GM21825 (cell line): Measurements from ENCODE around the gene C19orf53.
A peak's percentile ranks its signal among the peaks of the same experiment; 100 is the strongest.
"Not testable (repeated sequence)": the region's sequence is repeated elsewhere in the genome, so short reads cannot be mapped to it uniquely, and the experiment has no call there.

Experiments
- ATAC-seq: cut with Tn5 transposase; IDR thresholded peaks from one replicate; pipeline ENCODE4 v1.9.1; 2021; ENCODE audit warnings: mild to moderate bottlenecking, moderate library complexity; ENCODE audit not compliant: unreplicated experiment

Gene C19orf53

GRCh38 chr19:13763265-13763664 lies 11.0 kb upstream of the C19orf53 start:
- ATAC-seq: no peak

GRCh38 chr19:13764101-13764807 lies 10.0 kb upstream of the C19orf53 start, which contains the start of gene MRI1:
MRI1 (plus strand) TSS chr19:13764522; CDS start chr19:13764589, 67 bp downstream.
- no peak for ATAC-seq

DNA sequence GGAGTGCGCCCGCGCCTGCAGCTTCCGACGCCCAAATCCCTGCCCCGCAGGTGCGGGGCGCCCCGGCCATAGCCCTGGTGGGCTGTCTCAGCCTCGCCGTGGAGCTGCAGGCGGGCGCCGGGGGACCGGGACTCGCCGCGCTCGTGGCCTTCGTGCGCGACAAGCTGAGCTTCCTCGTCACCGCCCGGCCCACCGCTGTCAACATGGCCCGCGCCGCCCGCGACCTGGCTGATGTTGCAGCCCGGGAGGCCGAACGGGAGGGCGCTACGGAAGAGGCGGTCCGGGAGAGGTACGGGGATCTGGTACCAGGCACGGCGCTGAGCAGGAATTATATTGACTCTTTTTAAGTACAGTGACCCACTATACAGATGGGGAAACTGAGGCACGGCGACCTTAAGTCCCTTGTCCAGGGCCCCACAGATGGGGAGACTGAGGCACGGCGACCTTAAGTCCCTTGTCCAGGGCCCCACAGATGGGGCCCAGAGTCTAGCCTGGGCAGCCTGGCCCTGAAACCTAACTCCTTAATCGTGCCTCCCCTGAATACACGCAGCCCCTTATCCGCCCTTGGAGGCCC lies 9.3 kb upstream of the C19orf53 start:
- ATAC-seq: no peak

- no peak for ATAC-seq
Measured at GRCh38 chr19:13765395-13766094, 8.7 kb upstream of the C19orf53 start.

GRCh38 chr19:13766095-13766481 lies 8.2 kb upstream of the C19orf53 start:
- ATAC-seq: no peak

GRCh38 chr19:13768510-13768909 lies 5.7 kb upstream of the C19orf53 start:
- no peak for ATAC-seq

GRCh38 chr19:13770013-13770635 lies 4.1 kb upstream of the C19orf53 start:
- no peak for ATAC-seq

GRCh38 chr19:13778398-13778797 lies 4.1 kb downstream of the C19orf53 start:
- ATAC-seq: no peak

DNA sequence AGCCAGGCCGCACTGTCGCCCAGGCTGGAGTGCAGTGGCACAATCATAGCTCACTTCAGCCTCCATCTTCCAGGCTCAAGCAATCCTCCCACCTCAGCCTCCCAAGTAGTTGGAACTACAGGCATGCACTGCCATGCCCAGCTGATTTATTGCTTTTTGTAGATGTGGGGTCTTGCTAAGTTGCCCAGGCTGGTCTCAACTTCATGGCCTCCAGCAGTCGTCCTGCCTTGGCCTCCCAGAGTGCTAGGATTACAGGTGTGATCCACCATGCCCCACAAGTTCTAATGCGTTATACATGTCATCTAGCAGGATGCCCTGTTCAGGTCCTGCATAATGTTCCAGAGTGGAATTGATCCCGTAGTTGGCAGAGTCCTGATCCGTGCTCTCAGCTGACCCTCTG lies 4.6 kb downstream of the C19orf53 start:
- no peak for ATAC-seq

DNA sequence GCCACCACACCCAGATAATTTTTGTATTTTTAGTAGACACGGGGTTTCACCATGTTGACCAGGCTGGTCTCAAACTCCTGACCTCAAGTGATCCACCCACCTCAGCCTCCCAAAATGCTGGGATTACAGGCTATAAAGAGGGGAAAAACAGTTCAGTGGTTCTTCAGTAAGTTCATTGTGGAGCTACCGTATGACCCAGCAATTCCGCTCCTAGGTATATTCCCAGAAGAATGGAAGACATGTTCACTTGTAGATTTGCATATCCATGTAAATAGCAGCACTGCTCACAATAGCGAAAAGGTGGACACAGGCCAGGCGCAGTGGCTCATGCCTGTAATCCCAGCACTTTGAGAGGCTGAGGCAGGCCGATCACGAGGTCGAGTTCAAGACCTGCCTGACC lies 5.5 kb downstream of the C19orf53 start:
- not testable (repeated sequence) for ATAC-seq

DNA sequence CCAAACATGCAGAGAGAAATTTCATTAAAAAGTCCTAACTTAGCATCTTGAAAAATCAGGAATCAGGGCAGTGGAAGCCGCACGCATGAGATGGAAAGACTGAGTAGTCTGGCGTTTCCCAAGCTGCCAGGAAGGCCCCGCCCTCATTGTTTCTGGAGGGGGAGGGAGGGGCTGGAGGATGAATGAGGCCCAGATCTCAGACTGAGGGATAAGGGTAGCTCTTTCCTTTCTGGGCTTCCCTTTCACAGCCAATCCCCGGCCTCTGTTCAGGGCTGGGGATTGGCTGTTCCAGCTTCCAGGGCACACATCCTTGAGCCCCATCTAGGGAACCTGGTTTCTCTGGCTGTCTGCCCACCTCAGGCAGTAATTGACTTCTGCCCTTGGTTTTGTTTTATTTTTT lies 7.3 kb downstream of the C19orf53 start:
- no peak for ATAC-seq

- no peak for ATAC-seq
Measured at GRCh38 chr19:13782537-13782936, 8.3 kb downstream of the C19orf53 start.

DNA sequence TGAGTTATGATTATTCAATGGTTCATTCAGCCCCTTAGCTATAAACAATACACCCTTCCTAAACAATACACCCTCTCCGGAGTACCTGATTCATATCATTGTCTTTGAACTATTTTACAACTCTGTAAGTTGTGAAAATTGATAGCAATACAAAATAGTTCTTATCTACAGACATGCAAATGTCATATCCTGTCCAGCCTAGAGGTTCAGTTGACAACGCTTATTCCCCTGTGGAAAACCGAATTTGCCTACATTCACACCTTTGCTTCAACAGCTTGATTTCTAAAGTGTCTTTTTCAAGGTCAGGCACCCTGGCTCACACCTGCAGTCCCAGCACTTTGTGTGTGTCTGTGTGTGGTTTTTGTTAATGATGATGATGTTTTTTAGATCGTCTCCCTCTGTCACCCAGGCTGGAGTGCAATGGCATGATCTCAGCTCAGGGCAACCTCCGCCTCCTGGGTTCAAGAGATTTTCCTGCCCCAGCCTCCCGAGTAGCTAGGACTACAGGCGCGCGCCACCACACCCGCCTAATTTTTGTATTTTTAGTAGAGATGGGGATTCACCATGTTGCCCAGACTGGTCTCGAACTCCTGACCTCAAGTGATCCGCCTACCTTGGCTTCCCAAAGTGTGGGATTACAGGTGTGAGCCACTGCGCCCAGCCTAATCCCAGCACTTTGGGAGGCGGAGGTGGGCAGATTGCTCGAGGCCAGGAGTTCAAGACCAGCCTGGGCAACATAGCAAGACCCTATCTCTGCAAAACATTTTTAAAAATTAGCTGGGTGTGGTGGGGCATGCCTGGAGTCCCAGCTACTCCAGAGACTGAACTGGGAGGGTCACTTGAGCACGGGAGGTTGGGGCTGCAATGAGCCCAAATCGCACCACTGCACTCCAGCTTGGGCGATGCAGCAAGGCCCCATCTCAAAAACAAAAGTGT lies 9.6 kb downstream of the C19orf53 start:
- ATAC-seq: no peak

GRCh38 chr19:13784731-13785452 lies 10.6 kb downstream of the C19orf53 start:
- no peak for ATAC-seq

- no peak for ATAC-seq
Measured at GRCh38 chr19:13788991-13789390, 14.7 kb downstream of the C19orf53 start.

- no peak for ATAC-seq
Measured at GRCh38 chr19:13790354-13790753, 16.1 kb downstream of the C19orf53 start.

DNA sequence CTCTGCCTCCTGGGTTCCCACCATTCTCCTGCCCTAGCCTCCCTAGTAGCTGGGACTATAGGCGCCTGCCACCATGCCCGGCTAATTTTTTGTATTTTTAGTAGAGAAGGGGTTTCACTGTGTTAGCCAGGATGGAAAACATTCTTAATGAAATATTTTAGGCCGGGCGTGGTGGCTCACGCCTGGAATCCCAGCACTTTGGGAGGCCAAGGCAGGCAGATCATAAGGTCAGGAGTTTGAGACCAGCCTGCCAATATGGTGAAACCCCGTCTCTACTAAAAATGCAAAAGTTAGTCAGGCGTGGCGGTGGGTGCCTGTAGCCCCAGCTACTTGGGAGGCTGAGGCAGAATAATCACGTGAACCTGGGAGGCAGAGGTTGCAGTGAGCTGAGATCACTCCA lies 19.1 kb downstream of the C19orf53 start:
- ATAC-seq: not testable (repeated sequence)

DNA sequence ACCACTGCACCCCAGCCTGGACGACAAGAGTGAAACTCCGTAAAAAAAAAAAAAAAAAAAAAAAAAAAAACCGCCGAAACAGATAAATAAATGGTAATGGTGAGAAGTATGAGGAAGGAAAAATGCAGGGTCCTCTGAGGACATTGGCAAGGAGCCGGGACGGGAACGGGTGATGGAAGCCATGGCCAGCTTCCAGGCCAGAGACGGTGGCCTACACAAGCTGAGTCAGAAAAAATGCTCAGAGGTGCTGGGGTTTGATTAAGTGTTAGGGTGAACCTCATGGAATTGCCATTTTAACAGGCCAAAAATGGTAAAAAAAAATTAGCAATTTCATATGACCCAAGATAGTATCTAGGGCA lies 20.1 kb downstream of the C19orf53 start:
- no peak for ATAC-seq

DNA sequence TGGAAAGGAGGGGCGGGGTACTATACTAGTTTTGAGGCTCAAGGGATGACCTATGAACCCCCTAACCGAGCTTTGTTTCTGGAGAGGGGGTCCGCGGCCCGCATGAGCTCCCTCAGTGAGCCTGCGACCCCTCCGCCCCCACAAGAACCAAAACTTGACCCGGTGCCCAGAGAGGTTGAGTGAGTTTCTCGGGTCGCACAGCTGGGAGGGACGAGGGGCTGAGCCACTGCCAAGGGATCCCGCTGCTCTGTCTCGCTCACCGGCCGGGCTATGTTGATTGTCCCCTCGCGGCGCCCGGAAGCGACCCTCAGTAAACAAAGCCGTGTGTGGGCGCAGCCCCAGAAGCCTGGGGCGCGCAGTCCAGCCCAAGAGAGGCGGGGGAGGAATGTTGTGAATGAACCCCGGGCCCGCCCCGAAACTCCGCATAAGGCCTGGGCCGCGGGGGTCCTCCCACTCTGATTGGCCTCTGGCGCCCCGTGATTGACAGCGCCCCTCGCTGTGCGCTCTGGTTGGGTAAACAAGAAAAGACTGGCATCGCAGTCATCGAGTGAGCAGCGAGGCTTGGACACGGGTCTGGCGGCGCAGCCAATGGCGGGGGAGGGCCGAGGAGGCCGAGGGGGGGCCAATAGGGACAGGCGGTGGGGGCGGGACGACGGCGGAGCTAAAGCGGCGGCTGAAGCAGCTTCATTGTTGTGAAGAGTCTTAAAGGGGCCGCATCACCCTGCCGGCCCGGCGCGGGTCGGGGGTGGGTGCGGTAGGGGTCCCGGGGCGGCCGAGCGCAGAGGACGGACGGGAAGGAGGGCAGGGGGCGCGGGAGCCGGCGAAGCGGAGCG lies 20.7 kb downstream of the C19orf53 start, which contains the start of gene ZSWIM4:
Gene ZSWIM4 (plus strand): TSS at position 687 of the 833 bp plus-strand sequence. CDS start 206 bp downstream, outside the sequence.
- ATAC-seq: peak; percentile 93
